Spleen (tissue), 11 donors: Measurements from ENCODE around the gene CA10. TPM values are rescaled to one million over a fixed set of nuclear protein-coding genes. Genes with fewer than 3 reads are reported as not detected.

Experiments
- DNase-seq: peaks from one replicate; pipeline ENCODE4 v3.0.0-alpha.2; 2020
- H3K27ac ChIP-seq, 8 donors: fragments of 200-600 bp; sonication (generic) in 7 of 8; 1 replicate in 4 of 8; 2 replicates in 4 of 8; pipeline versions ENCODE4 v1.5.0 to v1.8.0; 2016 to 2021; ENCODE audit warnings: inconsistent platforms in 4 of 8, mild to moderate bottlenecking in 4 of 8, moderate library complexity in 1 of 8
- H3K27me3 ChIP-seq, 7 donors: fragments of 200-600 bp; sonication (generic) in 6 of 7; replicated peaks in 1 of 7; 1 replicate in 4 of 7; 2 replicates in 3 of 7; pipeline versions ENCODE4 v1.5.0 to v1.8.0; 2016 to 2021; ENCODE audit warnings: inconsistent platforms in 3 of 7, mild to moderate bottlenecking in 1 of 7
- H3K36me3 ChIP-seq, 6 donors: fragments of 200-600 bp; sonication (generic) in 5 of 6; 1 replicate in 4 of 6; 2 replicates in 2 of 6; pipeline versions ENCODE4 v1.5.0 to v1.8.0; 2016 to 2021; ENCODE audit warnings: inconsistent platforms in 2 of 6
- H3K4me1 ChIP-seq, 6 donors: fragments of 200-600 bp; sonication (generic) in 5 of 6; 1 replicate in 3 of 6; 2 replicates in 3 of 6; pipeline versions ENCODE4 v1.5.0 to v1.8.0; 2016 to 2021; ENCODE audit warnings: inconsistent platforms in 3 of 6
- H3K4me3 ChIP-seq, 8 donors: fragments of 200-600 bp; sonication (generic) in 7 of 8; 1 replicate in 4 of 8; 2 replicates in 4 of 8; pipeline versions ENCODE4 v1.5.0 to v1.8.0; 2016 to 2021; ENCODE audit warnings: inconsistent platforms in 4 of 8, mild to moderate bottlenecking in 4 of 8, moderate library complexity in 2 of 8
- H3K9me3 ChIP-seq, 8 donors: fragments of 200-600 bp; sonication (generic) in 7 of 8; 1 replicate in 4 of 8; 2 replicates in 4 of 8; pipeline versions ENCODE4 v1.5.0 to v1.8.0; 2016 to 2021; ENCODE audit warnings: inconsistent platforms in 4 of 8
- CTCF ChIP-seq, 11 experiments: fragments of 200-600 bp in 7 of 11; fragments of 450-650 bp in 4 of 11; sonication (generic) in 4 of 11; IDR thresholded peaks in 8 of 11; conservative IDR thresholded peaks in 3 of 11; 1 replicate in 7 of 11; 2 replicates in 4 of 11; pipeline versions ENCODE4 v1.4.0 to v1.8.0; 2016 to 2021; ENCODE audit warnings: antibody characterized with exemption in 11 of 11, inconsistent platforms in 4 of 11, mild to moderate bottlenecking in 1 of 11
- POLR2A ChIP-seq, 3 donors: fragments of 450-650 bp; IDR thresholded peaks; one replicate each; pipeline ENCODE4 v1.5.1; 2017; ENCODE audit warnings: antibody characterized with exemption in 3 of 3, mild to moderate bottlenecking in 1 of 3
- POLR2AphosphoS5 ChIP-seq, 3 donors: sonication (generic); formaldehyde crosslinking; IDR thresholded peaks; one replicate each; pipeline ENCODE4 v1.5.1; 2017; ENCODE audit warnings: antibody characterized with exemption in 3 of 3
- WGBS, 5 donors: extraction: QIAGEN DNeasy Blood & Tissue Kit in 3 of 5; methylation state at CpG; one replicate each; pipeline versions ENCODE4 v1.1.5 to v1.1.7; 2013 to 2018; 5-methylcytosine and 5-hydroxymethylcytosine counted together
- intact Hi-C: fragments of 100-400 bp; cut with DNase I; formaldehyde crosslinking; loops from one replicate; pipeline ENCODE4 v1.15.0; 2023; ENCODE audit warnings: low total_unique reads
- polyA plus RNA-seq, 3 donors: library from polyadenylated mRNA; stranded (reverse); fragments of 200-250 nt; gene quantifications; one replicate each; pipeline ENCODE4 v1.2.1, GENCODE V29; 2013
- total RNA-seq, 7 donors: library from RNA; depleted of rRNA in 3 of 7; stranded (reverse); fragments of >200 nt in 3 of 7; fragmentation: NEBNext Ultra II Directional in 4 of 7; extraction: Animal tissue kit (Norgen Biotek cat#: 25700) in 4 of 7; gene quantifications; one replicate each; pipeline versions ENCODE4 v1.1.0 to v1.2.1, GENCODE V29; 2016 to 2021
- donor health status: healthy with polysubstance abuse.
- donor health status: DM: no; HTN: no; CAD: no; lungs with moderate emphysema.
- donor health status: DM: no; HTN: no; CAD: no.
- donor health status: Bipolar disorder and iron deficiency.
- donor health status: healthy.
- donor health status: DM: no; HTN: no; CAD: no.
- donor health status: DM: yes; HTN: yes; CAD: no.

The CA10 gene
- total and polyA plus RNA-seq, 10 donors: 0.19 to 0.22 TPM; not detected in 8

GRCh38 chr17:51901242-51901641, 257.3 kb downstream of the CA10 start:
- no peak for TF ChIP-seq POLR2A (IDR thresholded peaks at IDR 0.05)
- TF ChIP-seq POLR2AphosphoS5 (IDR thresholded peaks at IDR 0.05): no peak
- no peak for TF ChIP-seq CTCF (IDR thresholded peaks at IDR 0.05 in 8 of 11, conservative IDR thresholded peaks at IDR 0.05 in 3 of 11)
- Histone ChIP-seq H3K4me3 (no peak overlapping the region), H3K9me3 (peaks cover 0 to 3% (median 0%) of the 10 kb centered on the region in 8 donors), H3K27ac (no peak overlapping the region), H3K27me3 (no peaks in the 10 kb centered on the region), H3K36me3 (no peaks in the 10 kb centered on the region), H3K4me1 (no peaks in the 10 kb centered on the region)
- WGBS, 5 donors: 26 to 58% (median 34%) methylated on average over 1 of the region's 1 CpG
- DNase-seq: no peak
- intact Hi-C loops: no loop called here

GRCh38 chr17:51891936-51892335, 266.6 kb downstream of the CA10 start:
- Histone ChIP-seq H3K4me1 (no peaks in the 10 kb centered on the region), H3K27ac (no peak overlapping the region), H3K4me3 (no peak overlapping the region), H3K36me3 (no peaks in the 10 kb centered on the region), H3K27me3 (no peaks in the 10 kb centered on the region), H3K9me3 (no peaks in the 10 kb centered on the region)
- TF ChIP-seq CTCF (IDR thresholded peaks at IDR 0.05 in 8 of 11, conservative IDR thresholded peaks at IDR 0.05 in 3 of 11) (no peak), POLR2AphosphoS5 (IDR thresholded peaks at IDR 0.05) (no peak), POLR2A (IDR thresholded peaks at IDR 0.05) (no peak)
- DNase-seq: no peak
- intact Hi-C loops: no loop called here
- 81 to 95% (median 84%) methylated on average over 2 of the region's 2 CpGs for WGBS, 5 donors

- 80 to 96% (median 93%) methylated on average over 1 of the region's 1 CpG for WGBS, 5 donors
Measured at GRCh38 chr17:51890710-51891109, 267.8 kb downstream of the CA10 start.

GRCh38 chr17:51888816-51889215, 269.7 kb downstream of the CA10 start:
- Histone ChIP-seq H3K4me1 (no peaks in the 10 kb centered on the region), H3K27ac (no peak overlapping the region), H3K27me3 (no peaks in the 10 kb centered on the region), H3K36me3 (no peaks in the 10 kb centered on the region), H3K4me3 (no peak overlapping the region), H3K9me3 (no peaks in the 10 kb centered on the region)
- DNase-seq: no peak
- WGBS, 5 donors: 78 to 84% (median 81%) methylated on average over 2 of the region's 2 CpGs
- intact Hi-C loops: no loop called here
- no peak for TF ChIP-seq CTCF (IDR thresholded peaks at IDR 0.05 in 8 of 11, conservative IDR thresholded peaks at IDR 0.05 in 3 of 11)

More at GRCh38 chr17:51890710-51891109, 267.8 kb downstream of the CA10 start:
- Histone ChIP-seq H3K27ac (no peak overlapping the region), H3K4me1 (no peaks in the 10 kb centered on the region), H3K4me3 (no peak overlapping the region), H3K36me3 (no peaks in the 10 kb centered on the region), H3K27me3 (no peaks in the 10 kb centered on the region), H3K9me3 (no peaks in the 10 kb centered on the region)
- TF ChIP-seq CTCF (IDR thresholded peaks at IDR 0.05 in 8 of 11, conservative IDR thresholded peaks at IDR 0.05 in 3 of 11): no peak
- no peak for TF ChIP-seq POLR2A (IDR thresholded peaks at IDR 0.05)
- no peak for TF ChIP-seq POLR2AphosphoS5 (IDR thresholded peaks at IDR 0.05)
- intact Hi-C loops: no loop called here
- DNase-seq: no peak
